Neural cell (in vitro differentiated cells): ENCODE results near the gene NGLY1.

Experiments used
- CTCF ChIP-seq: fragments of 450-650 bp; IDR thresholded peaks from 2 replicates; pipeline ENCODE4 v1.5.1; 2014; ENCODE audit warnings: antibody characterized with exemption, mild to moderate bottlenecking, moderate library complexity; ENCODE audit not compliant: poor library complexity, severe bottlenecking
- EZH2 ChIP-seq: fragments of 200-600, 300-800 bp; shearing (Covaris generic), sonication (generic); IDR thresholded peaks from 2 replicates; pipeline ENCODE4 v1.6.1; 2014; ENCODE audit warnings: antibody characterized with exemption, low read length, borderline replicate concordance, mild to moderate bottlenecking; ENCODE audit not compliant: insufficient read depth, poor library complexity, severe bottlenecking
- POLR2AphosphoS5 ChIP-seq: IDR thresholded peaks from 2 replicates; pipeline ENCODE4 v1.6.1; 2012
- TAF1 ChIP-seq: IDR thresholded peaks from 2 replicates; pipeline ENCODE4 v1.6.1; 2012; ENCODE audit warnings: low read depth

- TF ChIP-seq CTCF (no peak), EZH2 (no peak), POLR2AphosphoS5 (no peak), TAF1 (no peak)
Observed at GRCh38 chr3:25693238-25693637, 90.0 kb downstream of the NGLY1 start.
